Neural progenitor cell (in vitro differentiated cells): ENCODE data around the gene ZNF423. TPM values are rescaled to one million over a fixed set of nuclear protein-coding genes. Genes with fewer than 3 reads are reported as not detected.

Experiments
- DNase-seq: peaks from one replicate; pipeline ENCODE4 v3.0.0-alpha.2; 2016; ENCODE audit warnings: low spot score
- H2AFZ ChIP-seq: fragments of 200-600 bp; sonication (generic); replicated peaks from 2 replicates; pipeline ENCODE4 v1.6.1; 2016; ENCODE audit warnings: antibody characterized with exemption
- H3F3A ChIP-seq: fragments of 200-600 bp; sonication (generic); 2 replicates; pipeline ENCODE4 v1.6.1; 2016; ENCODE audit warnings: antibody characterized with exemption, low read depth
- H3K27ac ChIP-seq: fragments of 200-600 bp; sonication (generic); 2 replicates; pipeline ENCODE4 v1.5.1; 2016; ENCODE audit warnings: mild to moderate bottlenecking
- H3K27me3 ChIP-seq: fragments of 200-600 bp; sonication (generic); 2 replicates; pipeline ENCODE4 v1.6.1; 2016; ENCODE audit warnings: mild to moderate bottlenecking, moderate library complexity
- H3K36me3 ChIP-seq: fragments of 200-600 bp; sonication (generic); 2 replicates; pipeline ENCODE4 v1.5.1; 2016
- H3K4me1 ChIP-seq: fragments of 200-600 bp; sonication (generic); 2 replicates; pipeline ENCODE4 v1.6.1; 2016; ENCODE audit warnings: mixed run types
- H3K4me2 ChIP-seq: fragments of 200-600 bp; sonication (generic); 2 replicates; pipeline ENCODE4 v1.6.1; 2016
- H3K4me3 ChIP-seq: fragments of 200-600 bp; sonication (generic); 2 replicates; pipeline ENCODE4 v1.5.1; 2016
- H3K79me2 ChIP-seq: fragments of 200-600 bp; sonication (generic); 2 replicates; pipeline ENCODE4 v1.6.1; 2016; ENCODE audit warnings: low read depth
- H3K9ac ChIP-seq: fragments of 200-600 bp; sonication (generic); 2 replicates; pipeline ENCODE4 v1.6.1; 2016
- H3K9me3 ChIP-seq: fragments of 200-600 bp; sonication (generic); 2 replicates; pipeline ENCODE4 v1.5.1; 2016; ENCODE audit warnings: low read depth
- H4K20me1 ChIP-seq: fragments of 200-600 bp; sonication (generic); 2 replicates; pipeline ENCODE4 v1.6.1; 2016; ENCODE audit warnings: low read depth
- H3K27ac Mint-ChIP-seq: 3 replicates; pipeline ENCODE4 v1.8.0; 2021; ENCODE audit warnings: mixed read lengths
- H3K27me3 Mint-ChIP-seq: 2 replicates; pipeline ENCODE4 v1.8.0; 2022; ENCODE audit warnings: low read depth, mild to moderate bottlenecking, inconsistent platforms, moderate library complexity, mixed read lengths; ENCODE audit not compliant: insufficient read depth
- H3K36me3 Mint-ChIP-seq: 3 replicates; pipeline ENCODE4 v1.8.0; 2021; ENCODE audit warnings: mixed read lengths
- H3K4me1 Mint-ChIP-seq: 3 replicates; pipeline ENCODE4 v1.8.0; 2021; ENCODE audit warnings: mixed read lengths
- H3K4me3 Mint-ChIP-seq: 3 replicates; pipeline ENCODE4 v1.8.0; 2021; ENCODE audit warnings: mild to moderate bottlenecking, moderate library complexity, mixed read lengths
- H3K9me3 Mint-ChIP-seq: 3 replicates; pipeline ENCODE4 v1.8.0; 2020; ENCODE audit warnings: mixed read lengths
- EZH2 ChIP-seq: fragments of 200-600 bp; sonication (generic); IDR thresholded peaks from 2 replicates; pipeline ENCODE4 v1.6.1; 2017; ENCODE audit warnings: antibody characterized with exemption, mild to moderate bottlenecking, moderate library complexity
- EZH2phosphoT487 ChIP-seq: fragments of 200-600 bp; sonication (generic); IDR thresholded peaks from 2 replicates; pipeline ENCODE4 v1.6.1; 2017; ENCODE audit warnings: antibody characterized with exemption
- total RNA-seq: library from RNA; depleted of rRNA; stranded (reverse); fragments of >200 nt; gene quantifications from 2 replicates; pipeline ENCODE4 v1.2.3, GENCODE V29; 2015; ENCODE audit warnings: low replicate concordance
- TF ChIP-seq, protein P1 (sequence below): fragments of 200-600 bp; sonication (generic); IDR thresholded peaks from 2 replicates; pipeline ENCODE4 v1.5.1; 2017; ENCODE audit warnings: antibody characterized with exemption, mild to moderate bottlenecking

The ZNF423 gene
- total RNA-seq, 1 donor from 2014 or later, result 21.9 TPM

- Mint-ChIP-seq H3K27ac (no peak overlapping the region), H3K9me3 (peaks cover 9% of the 10 kb centered on the region)
- H3K4me2 ChIP-seq, result no peak overlapping the region
Measured at GRCh38 chr16:49653173-49653570, 202.7 kb downstream of the ZNF423 start.

DNA sequence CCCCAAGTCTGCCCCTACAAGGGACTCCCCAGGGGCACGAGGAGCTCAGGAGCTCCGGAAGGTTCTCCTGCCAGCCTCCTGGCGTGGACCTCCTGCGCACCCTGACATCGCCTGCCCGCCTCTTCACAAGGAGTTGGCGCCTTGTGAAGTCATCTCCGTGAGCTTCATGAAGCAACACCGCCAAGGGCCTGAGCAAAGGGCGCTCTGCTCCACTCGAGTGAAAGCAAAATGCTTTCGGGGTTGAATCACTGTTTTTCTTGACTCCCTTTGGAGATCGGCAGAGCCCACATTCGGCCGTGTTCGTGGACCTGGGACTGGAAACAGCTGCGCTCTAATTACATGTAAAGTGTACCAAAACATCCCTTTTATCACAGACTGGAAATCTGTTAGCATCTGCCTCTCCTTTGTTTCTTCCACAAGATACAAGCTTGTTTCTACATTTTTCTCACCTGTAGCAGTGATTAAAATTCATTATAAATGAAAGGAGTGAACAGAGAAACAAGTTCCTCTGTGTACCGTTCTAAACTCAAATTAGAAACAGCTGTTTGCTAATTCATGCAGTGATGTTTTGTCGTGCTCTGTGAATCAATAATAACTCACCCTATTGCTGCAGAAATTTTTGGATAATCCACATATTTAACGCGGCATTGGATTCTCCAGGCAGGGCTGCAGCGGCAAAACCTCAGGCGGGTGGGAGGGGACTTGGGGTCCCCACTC, 203.3 kb downstream of the ZNF423 start:
- peaks cover 17% of the 10 kb centered on the region for H3K36me3 Mint-ChIP-seq
- H3K9ac ChIP-seq, result no peak overlapping the region
- peaks cover 15% of the 10 kb centered on the region for H3K9me3 Mint-ChIP-seq

More at GRCh38 chr16:49653173-49653570, 202.7 kb downstream of the ZNF423 start:
- peaks cover 36% of the 10 kb centered on the region for H3K4me1 Mint-ChIP-seq
- no peak for DNase-seq
- H3K36me3 ChIP-seq, result no peaks in the 10 kb centered on the region
- no peaks in the 10 kb centered on the region for H3K4me1 ChIP-seq
- H3K4me3 ChIP-seq, result no peak overlapping the region
- no peaks in the 10 kb centered on the region for H3F3A ChIP-seq
- no peak overlapping the region for H2AFZ ChIP-seq
- H3K9ac ChIP-seq, result no peak overlapping the region
- H3K27ac ChIP-seq, result no peak overlapping the region
- peaks cover 4% of the 10 kb centered on the region for H3K79me2 ChIP-seq
- no peak overlapping the region for H3K4me3 Mint-ChIP-seq
- H4K20me1 ChIP-seq, result peaks cover 4% of the 10 kb centered on the region
- H3K27me3 Mint-ChIP-seq, result peaks cover 7% of the 10 kb centered on the region
- H3K27me3 ChIP-seq, result no peaks in the 10 kb centered on the region
- TF ChIP-seq, protein P1, sequence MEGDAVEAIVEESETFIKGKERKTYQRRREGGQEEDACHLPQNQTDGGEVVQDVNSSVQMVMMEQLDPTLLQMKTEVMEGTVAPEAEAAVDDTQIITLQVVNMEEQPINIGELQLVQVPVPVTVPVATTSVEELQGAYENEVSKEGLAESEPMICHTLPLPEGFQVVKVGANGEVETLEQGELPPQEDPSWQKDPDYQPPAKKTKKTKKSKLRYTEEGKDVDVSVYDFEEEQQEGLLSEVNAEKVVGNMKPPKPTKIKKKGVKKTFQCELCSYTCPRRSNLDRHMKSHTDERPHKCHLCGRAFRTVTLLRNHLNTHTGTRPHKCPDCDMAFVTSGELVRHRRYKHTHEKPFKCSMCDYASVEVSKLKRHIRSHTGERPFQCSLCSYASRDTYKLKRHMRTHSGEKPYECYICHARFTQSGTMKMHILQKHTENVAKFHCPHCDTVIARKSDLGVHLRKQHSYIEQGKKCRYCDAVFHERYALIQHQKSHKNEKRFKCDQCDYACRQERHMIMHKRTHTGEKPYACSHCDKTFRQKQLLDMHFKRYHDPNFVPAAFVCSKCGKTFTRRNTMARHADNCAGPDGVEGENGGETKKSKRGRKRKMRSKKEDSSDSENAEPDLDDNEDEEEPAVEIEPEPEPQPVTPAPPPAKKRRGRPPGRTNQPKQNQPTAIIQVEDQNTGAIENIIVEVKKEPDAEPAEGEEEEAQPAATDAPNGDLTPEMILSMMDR, result no peak
- TF ChIP-seq EZH2 (no peak), EZH2phosphoT487 (no peak)
- peaks cover 11% of the 10 kb centered on the region for H3K36me3 Mint-ChIP-seq
- no peaks in the 10 kb centered on the region for H3K9me3 ChIP-seq

GRCh38 chr16:49651996-49652395, 203.9 kb downstream of the ZNF423 start:
- Mint-ChIP-seq H3K36me3 (peaks cover 21% of the 10 kb centered on the region), H3K27ac (peak overlapping the region; percentile 29), H3K9me3 (peaks cover 18% of the 10 kb centered on the region), H3K4me1 (peaks cover 30% of the 10 kb centered on the region), H3K4me3 (no peak overlapping the region), H3K27me3 (peaks cover 5% of the 10 kb centered on the region)
- Histone ChIP-seq H3K4me2 (no peak overlapping the region), H2AFZ (no peak overlapping the region), H3F3A (no peaks in the 10 kb centered on the region), H3K4me3 (no peak overlapping the region), H3K9me3 (peaks cover 6% of the 10 kb centered on the region), H3K9ac (no peak overlapping the region), H3K27me3 (no peaks in the 10 kb centered on the region), H3K27ac (no peak overlapping the region), H3K36me3 (peaks cover 5% of the 10 kb centered on the region), H4K20me1 (no peaks in the 10 kb centered on the region), H3K4me1 (no peaks in the 10 kb centered on the region), H3K79me2 (peaks cover 4% of the 10 kb centered on the region)
- no peak for DNase-seq
- TF ChIP-seq EZH2phosphoT487 (no peak), EZH2 (no peak)
- TF ChIP-seq, protein P1, result no peak

More for the DNA sequence above, 203.3 kb downstream of the ZNF423 start:
- Histone ChIP-seq H3F3A (no peaks in the 10 kb centered on the region), H3K9me3 (peaks cover 5% of the 10 kb centered on the region), H3K27me3 (no peaks in the 10 kb centered on the region), H3K4me1 (no peaks in the 10 kb centered on the region), H4K20me1 (no peaks in the 10 kb centered on the region), H3K4me2 (no peak overlapping the region), H3K36me3 (peaks cover 5% of the 10 kb centered on the region), H2AFZ (no peak overlapping the region), H3K79me2 (peaks cover 4% of the 10 kb centered on the region), H3K27ac (no peak overlapping the region), H3K4me3 (no peak overlapping the region)
- DNase-seq, result no peak
- peaks cover 5% of the 10 kb centered on the region for H3K27me3 Mint-ChIP-seq
- H3K27ac Mint-ChIP-seq, result peak overlapping the region; percentile 82
- H3K4me1 Mint-ChIP-seq, result peaks cover 31% of the 10 kb centered on the region
- TF ChIP-seq, protein P1, result no peak
- TF ChIP-seq EZH2, result no peak
- no peak for TF ChIP-seq EZH2phosphoT487
- H3K4me3 Mint-ChIP-seq, result no peak overlapping the region
